GM12878 (cell line): Measurements from ENCODE around the gene CBARP. TPM values are rescaled to one million over a fixed set of nuclear protein-coding genes. Genes with fewer than 3 reads are reported as not detected.
A peak's percentile ranks its signal among the peaks of the same experiment; 100 is the strongest.
"Not testable (repeated sequence)": the region's sequence is repeated elsewhere in the genome, so short reads cannot be mapped to it uniquely, and the experiment has no call there.

Experiments used
- ATAC-seq: fragments of 200-7000 bp; cut with Tn5 transposase; 3 replicates; pipeline ENCODE4 v1.9.1; 2020; ENCODE audit warnings: mild to moderate bottlenecking, moderate library complexity
- BruUV-seq: library from RNA; stranded (reverse); fragments of 400-500 nt; replicated peaks from 2 replicates; lab custom pipeline; 2021; lab: Mats Ljungman, UMichigan
- CTCF ChIA-PET: fragments of 300-600 bp; sonication (Branson Sonifier 250); formaldehyde crosslinking; extraction: SDS; loops from one replicate; lab custom pipeline; 2021; ENCODE audit warnings: inconsistent platforms; lab: Yijun Ruan, JAX
- POLR2A ChIA-PET: fragments of 350-600 bp; formaldehyde crosslinking; extraction: SDS; loops from one replicate; lab custom pipeline; 2021; ENCODE audit warnings: inconsistent platforms; lab: Charles Lee
- RAD21 ChIA-PET: fragments of 300-600 bp; sonication (Branson Sonifier 250); formaldehyde crosslinking; loops from one replicate; lab custom pipeline; 2023; ENCODE audit warnings: antibody characterized with exemption; ENCODE audit not compliant: unreplicated experiment; lab: Charles Lee
- SMC1A ChIA-PET: fragments of 300-600 bp; sonication (Branson Sonifier 250); formaldehyde crosslinking; loops from one replicate; lab custom pipeline; 2023; ENCODE audit not compliant: unreplicated experiment, uncharacterized antibody; lab: Charles Lee
- DNase-seq: peaks from one replicate; pipeline ENCODE4 v3.0.0-alpha.2; 2011; ENCODE audit warnings: low read depth, low spot score
- FAIRE-seq: peaks from 3 replicates; lab custom pipeline; 2011; peaks lifted over from hg19 to GRCh38; lab: Jason Lieb, UNC
- H2AFZ ChIP-seq: 2 replicates; pipeline ENCODE4 v1.6.0; 2011; ENCODE audit warnings: low read depth, low read length, control low read depth; ENCODE audit not compliant: control insufficient read depth
- H3K27ac ChIP-seq: 2 replicates; pipeline ENCODE4 v1.5.1; 2011; ENCODE audit warnings: control low read depth; ENCODE audit not compliant: control insufficient read depth, insufficient read depth
- H3K27me3 ChIP-seq, 2 experiments: replicated peaks in 1 of 2; 2 replicates each; pipeline versions ENCODE4 v1.6.0 to v1.6.1; 2011; ENCODE audit warnings: low read length in 1 of 2; ENCODE audit not compliant: control insufficient read depth in 2 of 2, insufficient read depth in 2 of 2
- H3K36me3 ChIP-seq, 2 experiments: 2 replicates each; pipeline ENCODE4 v1.5.1; 2011; ENCODE audit warnings: low read length in 1 of 2; ENCODE audit not compliant: control insufficient read depth in 2 of 2, insufficient read depth in 2 of 2
- H3K4me1 ChIP-seq: 2 replicates; pipeline ENCODE4 v1.6.1; 2011; ENCODE audit warnings: mild to moderate bottlenecking, low read length, moderate library complexity, mixed read lengths; ENCODE audit not compliant: control insufficient read depth, insufficient read depth
- H3K4me2 ChIP-seq: 2 replicates; pipeline ENCODE4 v1.6.0; 2011; ENCODE audit warnings: control low read depth; ENCODE audit not compliant: control insufficient read depth, insufficient read depth
- H3K4me3 ChIP-seq: fragments of 200-600 bp; sonication (generic); 2 replicates; pipeline ENCODE4 v1.5.1; 2016
- H3K79me2 ChIP-seq: 2 replicates; pipeline ENCODE4 v1.6.0; 2011; ENCODE audit warnings: low read length; ENCODE audit not compliant: control insufficient read depth, insufficient read depth
- H3K9ac ChIP-seq: 2 replicates; pipeline ENCODE4 v1.8.0; 2011; ENCODE audit warnings: low read length, control low read depth, mixed read lengths; ENCODE audit not compliant: control insufficient read depth, insufficient read depth
- H3K9me3 ChIP-seq: replicated peaks from 3 replicates; pipeline ENCODE4 v1.5.1; 2011; ENCODE audit warnings: mild to moderate bottlenecking, low read length; ENCODE audit not compliant: control insufficient read depth, insufficient read depth
- H4K20me1 ChIP-seq: 2 replicates; pipeline ENCODE4 v1.6.0; 2011; ENCODE audit not compliant: control insufficient read depth, insufficient read depth
- CBFB ChIP-seq: IDR thresholded peaks from 2 replicates; pipeline ENCODE4 v1.6.1; 2016; ENCODE audit warnings: antibody characterized with exemption, low read depth
- CHD2 ChIP-seq: IDR thresholded peaks from 2 replicates; pipeline ENCODE4 v1.6.1; 2011; ENCODE audit warnings: low read depth, low read length, improper control_type of control experiment, borderline replicate concordance
- EGR1 ChIP-seq, 2 experiments: IDR thresholded peaks; 1 replicate in 1 of 2; 2 replicates in 1 of 2; pipeline ENCODE4 v1.6.1; 2011 to 2012; ENCODE audit warnings: low read depth in 2 of 2, low read length in 2 of 2, borderline replicate concordance in 1 of 2, mild to moderate bottlenecking in 1 of 2, moderate library complexity in 1 of 2
- FOXM1 ChIP-seq: IDR thresholded peaks from 2 replicates; pipeline ENCODE4 v1.6.1; 2012; ENCODE audit warnings: low read depth, mild to moderate bottlenecking, inconsistent platforms, low read length, moderate library complexity
- IKZF1 ChIP-seq: fragments of 450-650 bp; conservative IDR thresholded peaks from 2 replicates; pipeline ENCODE4 v1.6.1; 2017; ENCODE audit warnings: antibody characterized with exemption, mild to moderate bottlenecking
- NFIC ChIP-seq: IDR thresholded peaks from 2 replicates; pipeline ENCODE4 v1.6.1; 2012; ENCODE audit warnings: low read depth, mild to moderate bottlenecking, inconsistent platforms, low read length, moderate library complexity
- NFYB ChIP-seq: IDR thresholded peaks from 2 replicates; pipeline ENCODE4 v1.6.1; 2011; ENCODE audit warnings: low read depth, mild to moderate bottlenecking, low read length, improper control_type of control experiment, moderate library complexity; ENCODE audit not compliant: insufficient read depth
- WGBS: methylation state at CpG from one replicate; pipeline ENCODE4 v1.1.6; 2016; ENCODE audit warnings: low lambda C conversion rate; ENCODE audit not compliant: insufficient replicate concordance, insufficient coverage; ENCODE audit errors: missing lambda C conversion rate; 5-methylcytosine and 5-hydroxymethylcytosine counted together
- in situ Hi-C: fragments of 300-500 bp; cut with MboI; formaldehyde crosslinking; loops from 9 replicates; pipeline ENCODE4 v1.14.3; 2018; ENCODE audit warnings: mixed read lengths
- intact Hi-C: fragments of 100-400 bp; cut with micrococcal nuclease; formaldehyde crosslinking; loops from one replicate; pipeline ENCODE4 v1.14.2; 2022; ENCODE audit not compliant: unreplicated experiment
- polyA plus RNA-seq, 11 experiments: library from polyadenylated mRNA; depleted of rRNA in 4 of 11; unstranded in 6 of 11; stranded (reverse) in 5 of 11; fragments of >200 nt; fragmentation: Nextera tagmentation in 4 of 11; fragmentation: Illumina TruSeq in 1 of 11; extraction: Ambion mirVana in 4 of 11; extraction: Trizol in 1 of 11; gene quantifications; 1 replicate in 1 of 11; 2 replicates in 10 of 11; pipeline versions ENCODE4 v1.2.1 to v1.2.3, GENCODE V29; 2011 to 2016; ENCODE audit warnings: inconsistent platforms in 2 of 11, missing spikeins in 2 of 11, low read depth in 1 of 11
- total RNA-seq, 4 experiments: library from RNA; depleted of rRNA in 3 of 4; stranded (reverse); fragments of >200 nt in 3 of 4; fragmentation: Illumina TruSeq in 1 of 4; extraction: Trizol in 1 of 4; gene quantifications; 2 replicates each; pipeline versions ENCODE4 v1.2.1 to v1.2.3, GENCODE V29; 2013 to 2021
- TF ChIP-seq, protein P1 (sequence below): IDR thresholded peaks from 2 replicates; pipeline ENCODE4 v1.6.1; 2011; ENCODE audit warnings: mild to moderate bottlenecking, low read depth, low read length, moderate library complexity; ENCODE audit not compliant: insufficient replicate concordance
- TF ChIP-seq, protein P2 (sequence below): fragments of 450-650 bp; IDR thresholded peaks from 2 replicates; pipeline ENCODE4 v1.6.1; 2016; ENCODE audit warnings: mild to moderate bottlenecking

The CBARP gene
- total and polyA plus RNA-seq, 10 of the 15 experiments (the other 5 are each of a cell fraction or from before 2014, with no cell fraction given) = 0.04 to 0.59 (median 0.18) TPM; not detected in 3

DNA sequence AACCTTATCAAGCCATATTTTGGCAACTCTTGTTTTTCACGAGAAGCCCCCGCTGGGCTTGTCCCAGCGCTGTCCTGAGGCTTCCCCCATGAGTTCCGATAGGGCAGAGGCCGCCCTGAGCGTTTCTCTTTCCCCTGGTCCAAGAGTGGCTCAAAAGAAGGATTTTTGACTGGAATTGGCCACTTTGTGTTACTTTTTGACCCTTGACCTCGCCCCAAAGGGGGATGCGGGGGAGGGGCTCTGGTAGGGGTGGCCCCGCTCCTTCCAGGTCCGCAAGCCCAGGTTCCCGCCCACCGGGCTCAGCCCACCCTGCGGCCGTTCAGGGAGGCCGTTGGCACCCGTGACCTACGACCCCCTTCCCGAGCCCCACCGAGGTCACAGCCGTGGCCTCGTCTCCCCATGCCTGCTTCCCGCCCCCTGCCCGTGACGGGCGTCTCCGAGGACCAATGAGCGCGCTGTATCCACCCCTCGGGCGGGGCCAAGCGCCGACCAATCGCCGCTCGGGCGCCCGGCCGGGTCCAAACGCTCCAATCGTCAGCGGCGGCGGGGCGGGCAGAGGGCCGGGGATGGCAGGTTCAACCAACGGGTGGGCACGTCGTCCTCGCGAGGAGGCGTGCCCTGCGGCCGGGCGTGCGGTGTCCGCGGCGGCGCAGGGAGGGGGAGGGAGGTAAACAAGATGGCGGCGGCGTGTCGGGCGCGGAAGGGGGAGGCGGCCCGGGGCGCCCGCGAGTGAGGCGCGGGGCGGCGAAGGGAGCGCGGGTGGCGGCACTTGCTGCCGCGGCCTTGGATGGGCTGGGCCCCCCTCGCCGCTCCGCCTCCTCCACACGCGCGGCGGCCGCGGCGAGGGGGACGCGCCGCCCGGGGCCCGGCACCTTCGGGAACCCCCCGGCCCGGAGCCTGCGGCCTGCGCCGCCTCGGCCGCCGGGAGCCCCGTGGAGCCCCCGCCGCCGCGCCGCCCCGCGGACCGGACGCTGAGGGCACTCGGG, 32.4 kb downstream of the CBARP start, which contains the start of gene STK11 (continued):
- TF ChIP-seq, protein P1, sequence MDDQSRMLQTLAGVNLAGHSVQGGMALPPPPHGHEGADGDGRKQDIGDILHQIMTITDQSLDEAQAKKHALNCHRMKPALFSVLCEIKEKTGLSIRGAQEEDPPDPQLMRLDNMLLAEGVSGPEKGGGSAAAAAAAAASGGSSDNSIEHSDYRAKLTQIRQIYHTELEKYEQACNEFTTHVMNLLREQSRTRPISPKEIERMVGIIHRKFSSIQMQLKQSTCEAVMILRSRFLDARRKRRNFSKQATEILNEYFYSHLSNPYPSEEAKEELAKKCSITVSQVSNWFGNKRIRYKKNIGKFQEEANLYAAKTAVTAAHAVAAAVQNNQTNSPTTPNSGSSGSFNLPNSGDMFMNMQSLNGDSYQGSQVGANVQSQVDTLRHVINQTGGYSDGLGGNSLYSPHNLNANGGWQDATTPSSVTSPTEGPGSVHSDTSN = peak; percentile 97
- TF ChIP-seq NFYB = peak; percentile 85
- TF ChIP-seq CHD2 = peak; percentile 94; the same call in 1 of the 2 replicates
- TF ChIP-seq NFIC = no peak
- TF ChIP-seq, protein P2, sequence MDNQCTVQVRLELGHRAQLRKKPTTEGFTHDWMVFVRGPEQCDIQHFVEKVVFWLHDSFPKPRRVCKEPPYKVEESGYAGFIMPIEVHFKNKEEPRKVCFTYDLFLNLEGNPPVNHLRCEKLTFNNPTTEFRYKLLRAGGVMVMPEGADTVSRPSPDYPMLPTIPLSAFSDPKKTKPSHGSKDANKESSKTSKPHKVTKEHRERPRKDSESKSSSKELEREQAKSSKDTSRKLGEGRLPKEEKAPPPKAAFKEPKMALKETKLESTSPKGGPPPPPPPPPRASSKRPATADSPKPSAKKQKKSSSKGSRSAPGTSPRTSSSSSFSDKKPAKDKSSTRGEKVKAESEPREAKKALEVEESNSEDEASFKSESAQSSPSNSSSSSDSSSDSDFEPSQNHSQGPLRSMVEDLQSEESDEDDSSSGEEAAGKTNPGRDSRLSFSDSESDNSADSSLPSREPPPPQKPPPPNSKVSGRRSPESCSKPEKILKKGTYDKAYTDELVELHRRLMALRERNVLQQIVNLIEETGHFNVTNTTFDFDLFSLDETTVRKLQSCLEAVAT = peak; percentile 85
- TF ChIP-seq EGR1 (IDR thresholded peaks at IDR 0.05; ENCODE audit: borderline replicate concordance in 1 of 2, low read depth in 2 of 2, low read length in 2 of 2) = peak; percentile 73 to 80
- peak; percentile 45; the same call in 1 of the 2 replicates for TF ChIP-seq IKZF1
- TF ChIP-seq CBFB = peak; percentile 38; the same call in 1 of the 2 replicates
- no peak for TF ChIP-seq FOXM1

DNA sequence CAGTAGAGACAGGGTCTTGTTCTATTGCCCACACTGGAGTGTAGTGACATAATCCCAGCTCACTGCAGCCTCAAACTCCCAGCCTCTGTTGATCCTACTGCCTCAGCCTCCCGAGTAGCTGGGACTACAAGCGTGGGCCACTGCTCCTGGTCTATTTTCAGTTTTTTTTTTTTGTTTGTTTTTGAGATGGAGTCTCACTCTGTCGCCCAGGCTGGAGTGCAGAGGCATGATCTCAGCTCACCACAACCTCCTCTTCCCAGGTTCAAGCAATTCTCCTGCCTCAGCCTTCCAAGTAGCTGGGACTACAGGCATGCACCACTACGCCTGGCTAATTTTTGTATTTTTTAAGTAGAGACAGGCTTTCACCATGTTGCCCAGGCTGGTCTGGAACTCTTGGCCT, 37.2 kb downstream of the CBARP start:
- ATAC-seq, H2AFZ ChIP-seq, H3K27ac ChIP-seq, FAIRE-seq, intact Hi-C loops, DNase-seq, H3K9ac ChIP-seq, H3K4me1 ChIP-seq, H3K27me3 ChIP-seq, H4K20me1 ChIP-seq, H3K4me3 ChIP-seq, H3K4me2 ChIP-seq, H3K9me3 ChIP-seq, BruUV-seq, H3K36me3 ChIP-seq, H3K79me2 ChIP-seq: not testable (repeated sequence)
- ChIA-PET RAD21 (interaction anchor here (0.9 to 3.8 kb wide), 2 partner anchors 87 to 174 kb away, joined by 3 to 17 read pairs; no protein-coding TSS in a partner anchor), CTCF (interaction anchor here (2.3 kb wide), 1 partner anchor 88 kb away, joined by 12 read pairs; no protein-coding TSS in a partner anchor), POLR2A (interaction anchor here (0.6 to 0.9 kb wide), 2 partner anchors 41 to 87 kb away, joined by 3 read pairs; partner anchors contain the start of gene ATP5F1D), SMC1A (interaction anchor here (0.6 kb wide), 2 partner anchors 69 to 177 kb away, joined by 3 read pairs; no protein-coding TSS in a partner anchor)
- in situ Hi-C loops = loop anchor here (5.0 kb wide), 1 partner anchor 93 kb away; no protein-coding TSS in a partner anchor
- 35% methylated on average over 4 of the region's 4 CpGs for WGBS
